Muscle of leg (tissue), 11 donors: ENCODE data around the gene ZNF747. TPM values are rescaled to one million over a fixed set of nuclear protein-coding genes. Genes with fewer than 3 reads are reported as not detected.

ENCODE experiments used
- DNase-seq: peaks from one replicate; pipeline ENCODE4 v3.0.0; 2013
- H3K27ac ChIP-seq: one replicate; pipeline ENCODE4 v1.5.1; 2013; ENCODE audit warnings: mild to moderate bottlenecking, low read length, control low read depth
- H3K27me3 ChIP-seq: one replicate; pipeline ENCODE4 v1.6.1; 2013; ENCODE audit warnings: low read length; ENCODE audit not compliant: control insufficient read depth, insufficient read depth
- H3K36me3 ChIP-seq: one replicate; pipeline ENCODE4 v1.6.1; 2013; ENCODE audit warnings: low read length; ENCODE audit not compliant: control insufficient read depth, insufficient read depth
- H3K4me1 ChIP-seq: one replicate; pipeline ENCODE4 v1.6.1; 2013; ENCODE audit warnings: low read length; ENCODE audit not compliant: control insufficient read depth, insufficient read depth
- H3K4me3 ChIP-seq: one replicate; pipeline ENCODE4 v1.5.1; 2013; ENCODE audit warnings: low read length, control low read depth
- H3K9me3 ChIP-seq: replicated peaks from 2 replicates; pipeline ENCODE4 v1.6.1; 2013; ENCODE audit warnings: low read depth, low read length; ENCODE audit not compliant: control insufficient read depth
- WGBS: methylation state at CpG from one replicate; pipeline ENCODE4 v1.1.5; 2013; ENCODE audit warnings: missing lambda C conversion rate; ENCODE audit not compliant: insufficient coverage; 5-methylcytosine and 5-hydroxymethylcytosine counted together
- polyA plus RNA-seq, 8 donors: library from polyadenylated mRNA; unstranded; fragments of 120-200 nt; gene quantifications; one replicate each; pipeline versions ENCODE4 v1.2.1 to v1.2.3, GENCODE V29; 2013; ENCODE audit warnings: inconsistent platforms in 1 of 8, low replicate concordance in 1 of 8; ENCODE audit not compliant: insufficient read length in 8 of 8, insufficient read depth in 1 of 8
- total RNA-seq: library from RNA; stranded (reverse); fragments of 120-200 nt; gene quantifications from one replicate; pipeline ENCODE4 v1.2.4, GENCODE V29; 2013

The ZNF747 gene
- total and polyA plus RNA-seq, 9 donors = 5.9 to 8.2 (median 7.2) TPM

- H3K4me3 ChIP-seq = peak within 1 kb of the TSS; percentile 84
- H3K36me3 ChIP-seq = peaks cover 28% of the 10 kb centered on the region
- H3K27me3 ChIP-seq = no peaks in the 10 kb centered on the region
- peaks cover 19% of the 10 kb centered on the region for H3K4me1 ChIP-seq
- WGBS = under 1% methylated on average over 70 of the region's 74 CpGs
- peak; percentile 99 for DNase-seq
- H3K27ac ChIP-seq = peak within 1 kb of the TSS; percentile 97
- no peaks in the 10 kb centered on the region for H3K9me3 ChIP-seq
Measured at GRCh38 chr16:30557957-30558788, 23.5 kb upstream of the ZNF747 start, which contains the start of gene ZNF764. Gene ZNF764 (minus strand): TSS chr16:30558374. CDS start chr16:30558182, 192 bp downstream.

GRCh38 chr16:30557707-30557956, 23.0 kb upstream of the ZNF747 start:
- H3K4me1 ChIP-seq = peaks cover 19% of the 10 kb centered on the region

GRCh38 chr16:30556125-30556473, 21.4 kb upstream of the ZNF747 start:
- no peak for DNase-seq
- H3K27ac ChIP-seq = no peak overlapping the region
- H3K4me1 ChIP-seq = peaks cover 16% of the 10 kb centered on the region
- H3K27me3 ChIP-seq = no peaks in the 10 kb centered on the region
- no peak overlapping the region for H3K4me3 ChIP-seq
- H3K9me3 ChIP-seq = no peaks in the 10 kb centered on the region
- H3K36me3 ChIP-seq = peaks cover 30% of the 10 kb centered on the region
- WGBS = 56% methylated on average over 10 of the region's 10 CpGs

More at GRCh38 chr16:30557707-30557956, 23.0 kb upstream of the ZNF747 start:
- WGBS = 2% methylated on average over 17 of the region's 17 CpGs
- H3K36me3 ChIP-seq = peaks cover 30% of the 10 kb centered on the region
- no peaks in the 10 kb centered on the region for H3K27me3 ChIP-seq
- no peaks in the 10 kb centered on the region for H3K9me3 ChIP-seq
- peak overlapping the region; percentile 84 for H3K4me3 ChIP-seq
- H3K27ac ChIP-seq = peak overlapping the region; percentile 97
- DNase-seq = peak; percentile 51

- DNase-seq = no peak
Measured at GRCh38 chr16:30555315-30556124, 20.9 kb upstream of the ZNF747 start.

GRCh38 chr16:30554557-30555314, 20.1 kb upstream of the ZNF747 start:
- Histone ChIP-seq H3K36me3 (peaks cover 30% of the 10 kb centered on the region), H3K4me3 (no peak overlapping the region), H3K27me3 (no peaks in the 10 kb centered on the region), H3K9me3 (no peaks in the 10 kb centered on the region), H3K27ac (no peak overlapping the region), H3K4me1 (peaks cover 16% of the 10 kb centered on the region)
- no peak for DNase-seq
- WGBS = 93% methylated on average over 16 of the region's 18 CpGs

More at GRCh38 chr16:30555315-30556124, 20.9 kb upstream of the ZNF747 start:
- peaks cover 30% of the 10 kb centered on the region for H3K36me3 ChIP-seq
- H3K4me1 ChIP-seq = peaks cover 16% of the 10 kb centered on the region
- H3K27ac ChIP-seq = no peak overlapping the region
- H3K4me3 ChIP-seq = no peak overlapping the region
- no peaks in the 10 kb centered on the region for H3K9me3 ChIP-seq
- WGBS = 94% methylated on average over 68 of the region's 69 CpGs
- no peaks in the 10 kb centered on the region for H3K27me3 ChIP-seq

- H3K27ac ChIP-seq = no peak overlapping the region
- no peaks in the 10 kb centered on the region for H3K9me3 ChIP-seq
- H3K4me1 ChIP-seq = peaks cover 12% of the 10 kb centered on the region
- H3K27me3 ChIP-seq = no peaks in the 10 kb centered on the region
- no CpG with 5 or more reads among the region's 2 CpGs for WGBS
- no peak overlapping the region for H3K4me3 ChIP-seq
- DNase-seq = no peak
- H3K36me3 ChIP-seq = peaks cover 30% of the 10 kb centered on the region
Measured at GRCh38 chr16:30553393-30553899, 18.8 kb upstream of the ZNF747 start.

- Histone ChIP-seq H3K27me3 (no peaks in the 10 kb centered on the region), H3K36me3 (peaks cover 30% of the 10 kb centered on the region), H3K4me3 (no peak overlapping the region), H3K4me1 (peaks cover 12% of the 10 kb centered on the region), H3K27ac (no peak overlapping the region), H3K9me3 (no peaks in the 10 kb centered on the region)
- DNase-seq = no peak
- 69% methylated on average over 3 of the region's 4 CpGs for WGBS
Measured at GRCh38 chr16:30552956-30553355, 18.3 kb upstream of the ZNF747 start.

GRCh38 chr16:30551781-30552180, 17.1 kb upstream of the ZNF747 start:
- 25% methylated on average over 1 of the region's 3 CpGs for WGBS
- no peak for DNase-seq
- no peak overlapping the region for H3K27ac ChIP-seq

GRCh38 chr16:30548416-30549253, 14.0 kb upstream of the ZNF747 start:
- Histone ChIP-seq H3K27me3 (peaks cover 3% of the 10 kb centered on the region), H3K27ac (no peak overlapping the region), H3K4me3 (no peak overlapping the region), H3K36me3 (peaks cover 3% of the 10 kb centered on the region), H3K9me3 (no peaks in the 10 kb centered on the region), H3K4me1 (no peaks in the 10 kb centered on the region)
- no peak for DNase-seq
- 73% methylated on average over 5 of the region's 8 CpGs for WGBS

More at GRCh38 chr16:30551781-30552180, 17.1 kb upstream of the ZNF747 start:
- H3K4me1 ChIP-seq = peaks cover 4% of the 10 kb centered on the region
- H3K9me3 ChIP-seq = no peaks in the 10 kb centered on the region
- no peaks in the 10 kb centered on the region for H3K27me3 ChIP-seq
- peaks cover 30% of the 10 kb centered on the region for H3K36me3 ChIP-seq
- no peak overlapping the region for H3K4me3 ChIP-seq
